ENCODE data around the gene MAJIN.

GRCh38 chr11:65017937-65018336 is 46.0 kb upstream of the MAJIN start:
- TF ChIP-seq CTCF (IDR thresholded peaks at IDR 0.05), result no peak
- TF ChIP-seq POLR2AphosphoS5 (IDR thresholded peaks at IDR 0.05), result no peak

All from prostate gland (tissue), 2 donors.